HG03135 (cell line): ENCODE data around the gene EFNB3.

Experiments
- ATAC-seq: cut with Tn5 transposase; IDR thresholded peaks from one replicate; pipeline ENCODE4 v1.9.1; 2021; ENCODE audit warnings: mild to moderate bottlenecking, moderate library complexity; ENCODE audit not compliant: unreplicated experiment

Gene EFNB3

GRCh38 chr17:7756968-7757367 lies 52.0 kb downstream of the EFNB3 start:
- ATAC-seq = no peak
